ENCODE data around the gene GALNT17. TPM values are rescaled to one million over a fixed set of nuclear protein-coding genes. Genes with fewer than 3 reads are reported as not detected.

Gene GALNT17
- total RNA-seq, 6 donors from 2014 or later: 5.3 to 26.2 (median 10.1) TPM

DNA sequence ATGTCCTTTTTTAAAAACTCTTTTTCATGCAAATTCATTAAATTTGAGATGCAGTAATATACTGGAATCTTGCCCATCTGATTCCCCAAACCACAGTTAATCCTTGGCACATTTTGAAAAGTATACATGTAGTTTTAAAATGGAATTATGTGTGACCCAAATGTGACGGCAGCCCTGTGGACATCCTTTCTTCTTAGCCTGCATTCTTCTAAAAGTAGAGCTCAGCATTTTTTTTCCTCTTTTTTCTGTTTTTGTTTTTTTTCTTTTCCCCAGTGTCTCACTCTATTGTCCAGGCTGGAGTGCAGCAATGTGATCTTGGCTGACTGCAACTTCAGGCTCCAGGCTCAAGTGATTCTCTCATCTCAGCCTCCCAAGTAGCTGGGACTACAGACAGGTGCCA lies 338.9 kb downstream of the GALNT17 start:
- Histone ChIP-seq H3K27me3 (no peaks in the 10 kb centered on the region), H3K4me1 (no peaks in the 10 kb centered on the region), H3K36me3 (no peaks in the 10 kb centered on the region), H3K4me3 (no peak overlapping the region), H3K9me3 (peaks cover 0 to 7% (median 0%) of the 10 kb centered on the region in 4 donors), H3K27ac (no peak overlapping the region)
- DNase-seq: no peak
- WGBS, 2 donors: 73 to 87% methylated on average over 1 of the region's 1 CpG
- TF ChIP-seq POLR2A (IDR thresholded peaks at IDR 0.05) (no peak), EP300 (IDR thresholded peaks at IDR 0.05) (no peak)
- ATAC-seq (ENCODE audit: low FRiP score in 2 of 2): no peak

GRCh38 chr7:71472962-71473361 lies 341.0 kb downstream of the GALNT17 start:
- 73 to 85% methylated on average over 2 of the region's 2 CpGs for WGBS, 2 donors
- DNase-seq: no peak
- no peak for TF ChIP-seq POLR2AphosphoS5 (IDR thresholded peaks at IDR 0.05)
- TF ChIP-seq CTCF (IDR thresholded peaks at IDR 0.05): no peak
- TF ChIP-seq EP300 (IDR thresholded peaks at IDR 0.05): no peak
- TF ChIP-seq POLR2A (IDR thresholded peaks at IDR 0.05): no peak
- Histone ChIP-seq H3K36me3 (no peaks in the 10 kb centered on the region), H3K27me3 (no peaks in the 10 kb centered on the region), H3K9me3 (peaks cover 0 to 7% (median 0%) of the 10 kb centered on the region in 4 donors), H3K4me1 (no peaks in the 10 kb centered on the region), H3K27ac (no peak overlapping the region), H3K4me3 (no peak overlapping the region)
- no peak for ATAC-seq (ENCODE audit: low FRiP score in 2 of 2)

DNA sequence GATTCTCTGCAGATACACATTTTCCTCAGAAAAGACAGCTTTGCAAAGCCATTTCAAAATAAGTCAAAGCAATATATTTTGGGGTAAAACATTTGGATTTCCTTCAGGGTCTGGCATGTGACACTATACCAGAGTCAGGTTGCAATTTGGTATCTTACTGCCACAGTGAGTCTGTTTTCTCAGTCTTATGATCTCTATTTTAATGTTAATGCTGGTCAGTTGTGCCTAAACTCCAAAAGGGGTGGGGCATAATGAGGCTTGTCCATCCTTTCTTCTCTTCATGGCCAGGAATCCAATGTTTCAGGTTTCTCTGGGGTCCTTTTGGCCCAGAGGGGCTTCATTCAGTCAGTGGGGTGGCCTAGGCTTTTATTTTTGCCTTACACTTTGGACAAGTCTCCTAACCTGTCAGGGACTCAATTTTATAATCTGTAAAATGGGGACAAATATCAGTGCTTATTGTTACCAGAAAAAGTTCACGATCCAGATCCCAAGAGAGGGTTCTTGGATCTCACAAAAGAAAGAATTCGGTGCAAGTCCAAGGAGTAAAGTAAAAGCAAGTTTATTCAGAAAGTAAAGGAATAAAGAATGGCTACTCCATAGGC lies 341.5 kb downstream of the GALNT17 start:
- Histone ChIP-seq H3K36me3 (no peaks in the 10 kb centered on the region), H3K9me3 (peaks cover 0 to 7% (median 0%) of the 10 kb centered on the region in 4 donors), H3K27ac (no peak overlapping the region), H3K4me3 (no peak overlapping the region), H3K4me1 (no peaks in the 10 kb centered on the region), H3K27me3 (no peaks in the 10 kb centered on the region)
- TF ChIP-seq POLR2AphosphoS5 (IDR thresholded peaks at IDR 0.05) (no peak), EP300 (IDR thresholded peaks at IDR 0.05) (no peak), POLR2A (IDR thresholded peaks at IDR 0.05) (no peak), CTCF (IDR thresholded peaks at IDR 0.05) (no peak)
- DNase-seq (no peak), ATAC-seq (ENCODE audit: low FRiP score in 2 of 2) (no peak)
- WGBS, 2 donors: 80% methylated on average over 2 of the region's 2 CpGs

DNA sequence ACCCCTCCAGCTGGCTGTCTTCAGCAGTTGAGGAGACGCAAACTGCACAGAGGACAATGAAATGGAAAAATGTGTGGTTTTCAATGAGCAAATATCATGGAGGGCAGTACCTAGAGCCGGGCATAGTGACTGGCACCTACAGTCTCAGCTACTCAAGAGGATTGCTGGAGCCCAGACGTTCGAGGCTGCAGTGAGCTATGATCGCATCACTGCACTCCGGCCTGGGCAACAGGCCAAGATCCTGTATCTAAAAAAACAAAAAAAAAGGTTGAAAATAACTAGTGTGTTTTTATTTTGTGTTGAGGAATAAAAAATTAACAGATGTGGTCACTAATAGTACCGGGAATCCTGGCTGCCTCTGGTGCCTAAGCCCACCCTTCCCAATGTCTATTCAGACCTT lies 345.5 kb downstream of the GALNT17 start:
- TF ChIP-seq POLR2AphosphoS5 (IDR thresholded peaks at IDR 0.05): no peak
- TF ChIP-seq POLR2A (IDR thresholded peaks at IDR 0.05): no peak
- TF ChIP-seq EP300 (IDR thresholded peaks at IDR 0.05): no peak
- no peak for TF ChIP-seq CTCF (IDR thresholded peaks at IDR 0.05)
- Histone ChIP-seq H3K27me3 (no peaks in the 10 kb centered on the region), H3K9me3 (peaks cover 0 to 7% (median 0%) of the 10 kb centered on the region in 4 donors), H3K4me1 (peaks cover 0 to 7% (median under 1%) of the 10 kb centered on the region in 4 donors), H3K4me3 (no peak overlapping the region), H3K27ac (no peak overlapping the region), H3K36me3 (no peaks in the 10 kb centered on the region)
- WGBS, 2 donors: 70 to 75% methylated on average over 7 of the region's 7 CpGs
- DNase-seq (no peak), ATAC-seq (ENCODE audit: low FRiP score in 2 of 2) (no peak)

DNA sequence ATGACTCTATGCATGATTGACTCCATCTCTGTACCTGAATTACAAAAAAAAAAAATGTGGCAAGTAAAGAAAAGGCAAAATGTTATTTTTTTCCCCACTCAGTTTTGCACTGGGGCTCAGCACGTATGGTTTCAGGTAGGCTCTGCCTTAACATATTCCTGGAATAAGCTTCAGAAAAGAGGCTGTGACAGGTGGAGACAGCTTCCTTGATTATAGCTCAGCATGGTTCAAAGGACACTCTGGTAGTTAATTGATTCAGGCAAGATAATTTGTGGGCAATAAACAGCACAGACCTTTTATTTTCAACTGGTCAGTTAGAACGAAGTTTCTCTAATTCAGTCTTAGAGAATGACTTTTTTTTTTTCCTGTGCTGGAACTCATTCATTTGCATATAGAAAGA lies 347.3 kb downstream of the GALNT17 start:
- Histone ChIP-seq H3K9me3 (peaks cover 0 to 7% (median 0%) of the 10 kb centered on the region in 4 donors), H3K36me3 (no peaks in the 10 kb centered on the region), H3K4me3 (no peak overlapping the region), H3K4me1 (peaks cover 0 to 7% (median 3%) of the 10 kb centered on the region in 4 donors), H3K27ac (no peak overlapping the region), H3K27me3 (no peaks in the 10 kb centered on the region)
- TF ChIP-seq POLR2AphosphoS5 (IDR thresholded peaks at IDR 0.05) (no peak), POLR2A (IDR thresholded peaks at IDR 0.05) (no peak), EP300 (IDR thresholded peaks at IDR 0.05) (no peak), CTCF (IDR thresholded peaks at IDR 0.05) (no peak)
- no peak for DNase-seq
- no peak for ATAC-seq (ENCODE audit: low FRiP score in 2 of 2)
- WGBS, 2 donors: 70 to 78% methylated on average over 2 of the region's 2 CpGs

Measured in upper lobe of left lung (tissue), 6 donors.